Spleen (tissue), 11 donors: ENCODE measurements around the gene KCNB1. TPM values are rescaled to one million over a fixed set of nuclear protein-coding genes. Genes with fewer than 3 reads are reported as not detected.

ENCODE experiments used
- DNase-seq: peaks from one replicate; pipeline ENCODE4 v3.0.0-alpha.2; 2020
- H3K27ac ChIP-seq, 8 donors: fragments of 200-600 bp; sonication (generic) in 7 of 8; 1 replicate in 4 of 8; 2 replicates in 4 of 8; pipeline versions ENCODE4 v1.5.0 to v1.8.0; 2016 to 2021; ENCODE audit warnings: inconsistent platforms in 4 of 8, mild to moderate bottlenecking in 4 of 8, moderate library complexity in 1 of 8
- H3K27me3 ChIP-seq, 7 donors: fragments of 200-600 bp; sonication (generic) in 6 of 7; replicated peaks in 1 of 7; 1 replicate in 4 of 7; 2 replicates in 3 of 7; pipeline versions ENCODE4 v1.5.0 to v1.8.0; 2016 to 2021; ENCODE audit warnings: inconsistent platforms in 3 of 7, mild to moderate bottlenecking in 1 of 7
- H3K36me3 ChIP-seq, 6 donors: fragments of 200-600 bp; sonication (generic) in 5 of 6; 1 replicate in 4 of 6; 2 replicates in 2 of 6; pipeline versions ENCODE4 v1.5.0 to v1.8.0; 2016 to 2021; ENCODE audit warnings: inconsistent platforms in 2 of 6
- H3K4me1 ChIP-seq, 6 donors: fragments of 200-600 bp; sonication (generic) in 5 of 6; 1 replicate in 3 of 6; 2 replicates in 3 of 6; pipeline versions ENCODE4 v1.5.0 to v1.8.0; 2016 to 2021; ENCODE audit warnings: inconsistent platforms in 3 of 6
- H3K4me3 ChIP-seq, 8 donors: fragments of 200-600 bp; sonication (generic) in 7 of 8; 1 replicate in 4 of 8; 2 replicates in 4 of 8; pipeline versions ENCODE4 v1.5.0 to v1.8.0; 2016 to 2021; ENCODE audit warnings: inconsistent platforms in 4 of 8, mild to moderate bottlenecking in 4 of 8, moderate library complexity in 2 of 8
- H3K9me3 ChIP-seq, 8 donors: fragments of 200-600 bp; sonication (generic) in 7 of 8; 1 replicate in 4 of 8; 2 replicates in 4 of 8; pipeline versions ENCODE4 v1.5.0 to v1.8.0; 2016 to 2021; ENCODE audit warnings: inconsistent platforms in 4 of 8
- POLR2A ChIP-seq, 3 donors: fragments of 450-650 bp; IDR thresholded peaks; one replicate each; pipeline ENCODE4 v1.5.1; 2017; ENCODE audit warnings: antibody characterized with exemption in 3 of 3, mild to moderate bottlenecking in 1 of 3
- POLR2AphosphoS5 ChIP-seq, 3 donors: sonication (generic); formaldehyde crosslinking; IDR thresholded peaks; one replicate each; pipeline ENCODE4 v1.5.1; 2017; ENCODE audit warnings: antibody characterized with exemption in 3 of 3
- whole genome bisulfite sequencing, 5 donors: extraction: QIAGEN DNeasy Blood & Tissue Kit in 3 of 5; methylation state at CpG; one replicate each; pipeline versions ENCODE4 v1.1.5 to v1.1.7; 2013 to 2018; 5-methylcytosine and 5-hydroxymethylcytosine counted together
- intact Hi-C: fragments of 100-400 bp; cut with DNase I; formaldehyde crosslinking; loops from one replicate; pipeline ENCODE4 v1.15.0; 2023; ENCODE audit warnings: low total_unique reads
- polyA plus RNA-seq, 3 donors: library from polyadenylated mRNA; stranded (reverse); fragments of 200-250 nt; gene quantifications; one replicate each; pipeline ENCODE4 v1.2.1, GENCODE V29; 2013
- total RNA-seq, 7 donors: library from RNA; depleted of rRNA in 3 of 7; stranded (reverse); fragments of >200 nt in 3 of 7; fragmentation: NEBNext Ultra II Directional in 4 of 7; extraction: Animal tissue kit (Norgen Biotek cat#: 25700) in 4 of 7; gene quantifications; one replicate each; pipeline versions ENCODE4 v1.1.0 to v1.2.1, GENCODE V29; 2016 to 2021
- TF ChIP-seq, protein P1 (sequence below), 11 experiments: fragments of 200-600 bp in 7 of 11; fragments of 450-650 bp in 4 of 11; sonication (generic) in 4 of 11; IDR thresholded peaks in 8 of 11; conservative IDR thresholded peaks in 3 of 11; 1 replicate in 7 of 11; 2 replicates in 4 of 11; pipeline versions ENCODE4 v1.4.0 to v1.8.0; 2016 to 2021; ENCODE audit warnings: antibody characterized with exemption in 11 of 11, inconsistent platforms in 4 of 11, mild to moderate bottlenecking in 1 of 11
- donor health status: healthy with polysubstance abuse.
- donor health status: DM: no; HTN: no; CAD: no; lungs with moderate emphysema.
- donor health status: DM: no; HTN: no; CAD: no.
- donor health status: Bipolar disorder and iron deficiency.
- donor health status: healthy.
- donor health status: DM: no; HTN: no; CAD: no.
- donor health status: DM: yes; HTN: yes; CAD: no.

Gene KCNB1
- total and polyA plus RNA-seq, 10 donors, result 0.02 to 3.2 (median 0.51) TPM

DNA sequence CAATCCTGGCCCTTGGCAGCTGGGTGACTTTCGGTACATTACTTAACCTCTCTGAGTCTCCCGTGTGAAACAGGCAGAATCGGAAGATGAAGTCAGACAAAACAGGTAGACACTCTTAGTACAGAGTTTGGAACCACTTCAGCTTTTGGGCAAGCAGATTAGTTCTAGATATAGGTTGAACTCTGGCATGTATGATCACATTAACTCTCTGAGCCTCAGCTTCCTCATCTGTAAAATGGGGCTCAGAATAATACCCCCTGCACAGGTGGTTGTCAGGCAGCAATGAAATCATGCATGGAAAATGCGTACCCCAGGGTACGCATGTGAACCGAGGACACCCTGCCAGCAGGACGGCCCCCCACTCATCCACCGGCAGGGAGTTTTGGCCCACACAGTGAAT is 87.7 kb downstream of the KCNB1 start:
- Histone ChIP-seq H3K27me3 (peaks cover 0 to 14% (median 0%) of the 10 kb centered on the region in 7 donors), H3K27ac (no peak overlapping the region), H3K4me1 (peaks cover 0 to 8% (median 0%) of the 10 kb centered on the region in 6 donors), H3K4me3 (no peak overlapping the region), H3K36me3 (no peaks in the 10 kb centered on the region), H3K9me3 (no peaks in the 10 kb centered on the region)
- WGBS, 5 donors, result 86 to 91% (median 89%) methylated on average over 8 of the region's 8 CpGs
- no peak for DNase-seq
- TF ChIP-seq POLR2A (IDR thresholded peaks at IDR 0.05) (no peak), POLR2AphosphoS5 (IDR thresholded peaks at IDR 0.05) (no peak)
- TF ChIP-seq, protein P1, sequence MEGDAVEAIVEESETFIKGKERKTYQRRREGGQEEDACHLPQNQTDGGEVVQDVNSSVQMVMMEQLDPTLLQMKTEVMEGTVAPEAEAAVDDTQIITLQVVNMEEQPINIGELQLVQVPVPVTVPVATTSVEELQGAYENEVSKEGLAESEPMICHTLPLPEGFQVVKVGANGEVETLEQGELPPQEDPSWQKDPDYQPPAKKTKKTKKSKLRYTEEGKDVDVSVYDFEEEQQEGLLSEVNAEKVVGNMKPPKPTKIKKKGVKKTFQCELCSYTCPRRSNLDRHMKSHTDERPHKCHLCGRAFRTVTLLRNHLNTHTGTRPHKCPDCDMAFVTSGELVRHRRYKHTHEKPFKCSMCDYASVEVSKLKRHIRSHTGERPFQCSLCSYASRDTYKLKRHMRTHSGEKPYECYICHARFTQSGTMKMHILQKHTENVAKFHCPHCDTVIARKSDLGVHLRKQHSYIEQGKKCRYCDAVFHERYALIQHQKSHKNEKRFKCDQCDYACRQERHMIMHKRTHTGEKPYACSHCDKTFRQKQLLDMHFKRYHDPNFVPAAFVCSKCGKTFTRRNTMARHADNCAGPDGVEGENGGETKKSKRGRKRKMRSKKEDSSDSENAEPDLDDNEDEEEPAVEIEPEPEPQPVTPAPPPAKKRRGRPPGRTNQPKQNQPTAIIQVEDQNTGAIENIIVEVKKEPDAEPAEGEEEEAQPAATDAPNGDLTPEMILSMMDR (IDR thresholded peaks at IDR 0.05 in 8 of 11, conservative IDR thresholded peaks at IDR 0.05 in 3 of 11), result no peak
- intact Hi-C loops, result no loop called here

- intact Hi-C loops, result no loop called here
These were observed 88.2 kb downstream of the KCNB1 start for GRCh38 chr20:49394264-49394663.

DNA sequence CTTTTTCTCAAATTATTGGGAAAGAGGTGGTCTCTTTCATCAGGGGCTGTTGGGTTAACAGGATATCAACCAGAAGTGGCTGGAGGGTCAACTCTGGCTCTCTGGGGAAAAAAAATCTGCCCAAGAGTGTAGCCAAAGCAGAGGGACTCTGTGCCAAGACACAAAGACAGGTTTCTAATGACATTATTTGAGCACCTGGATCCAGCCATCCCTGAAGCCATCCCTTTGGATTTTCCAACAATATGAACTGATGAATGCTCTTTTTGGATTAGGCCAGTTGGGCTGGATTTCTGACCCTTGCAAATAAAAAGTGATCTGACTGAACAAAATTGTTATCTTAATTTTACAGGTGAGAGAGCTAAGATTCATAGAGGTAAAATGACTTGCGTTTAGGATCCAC is 88.7 kb downstream of the KCNB1 start:
- H3K27ac ChIP-seq, result no peak overlapping the region
- intact Hi-C loops, result no loop called here
- no peak overlapping the region for H3K4me3 ChIP-seq
- DNase-seq, result no peak
- 57 to 79% (median 66%) methylated on average over 1 of the region's 1 CpG for WGBS, 5 donors
- H3K36me3 ChIP-seq, result no peaks in the 10 kb centered on the region
- peaks cover 0 to 8% (median 0%) of the 10 kb centered on the region in 6 donors for H3K4me1 ChIP-seq
- TF ChIP-seq POLR2A (IDR thresholded peaks at IDR 0.05), result no peak
- TF ChIP-seq POLR2AphosphoS5 (IDR thresholded peaks at IDR 0.05), result no peak
- TF ChIP-seq, protein P1 (IDR thresholded peaks at IDR 0.05 in 8 of 11, conservative IDR thresholded peaks at IDR 0.05 in 3 of 11), result no peak
- H3K9me3 ChIP-seq, result no peaks in the 10 kb centered on the region
- peaks cover 0 to 14% (median 0%) of the 10 kb centered on the region in 7 donors for H3K27me3 ChIP-seq

More at GRCh38 chr20:49394264-49394663, 88.2 kb downstream of the KCNB1 start:
- H3K36me3 ChIP-seq, result no peaks in the 10 kb centered on the region
- WGBS, 5 donors, result 79 to 94% (median 84%) methylated on average over 4 of the region's 4 CpGs
- peaks cover 0 to 8% (median 0%) of the 10 kb centered on the region in 6 donors for H3K4me1 ChIP-seq
- peak; percentile 6 for DNase-seq
- no peak overlapping the region for H3K4me3 ChIP-seq
- H3K27me3 ChIP-seq, result peaks cover 0 to 14% (median 0%) of the 10 kb centered on the region in 7 donors
- no peak for TF ChIP-seq POLR2A (IDR thresholded peaks at IDR 0.05)
- TF ChIP-seq, protein P1 (IDR thresholded peaks at IDR 0.05 in 8 of 11, conservative IDR thresholded peaks at IDR 0.05 in 3 of 11), result no peak
- TF ChIP-seq POLR2AphosphoS5 (IDR thresholded peaks at IDR 0.05), result no peak
- no peaks in the 10 kb centered on the region for H3K9me3 ChIP-seq
- H3K27ac ChIP-seq, result no peak overlapping the region

DNA sequence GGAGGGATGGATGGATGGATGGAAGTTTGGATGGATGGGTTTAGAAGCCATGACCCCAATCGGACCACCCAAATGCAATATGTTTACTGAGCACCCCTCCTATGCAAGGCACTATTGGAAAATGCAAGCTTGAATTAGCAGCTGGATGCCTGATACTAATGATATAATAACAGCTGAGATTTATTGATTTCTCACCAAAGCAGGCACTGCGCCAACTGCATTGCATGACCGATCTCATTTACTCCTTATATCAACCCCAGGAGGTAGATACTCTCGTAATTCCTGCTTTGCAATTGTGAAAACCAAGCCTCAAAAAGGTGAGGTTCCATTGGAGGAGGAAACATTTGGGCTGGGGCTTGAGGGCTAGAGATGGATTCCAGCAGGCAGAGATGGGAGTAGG is 89.7 kb downstream of the KCNB1 start:
- H3K27me3 ChIP-seq, result peaks cover 0 to 14% (median 0%) of the 10 kb centered on the region in 7 donors
- DNase-seq, result no peak
- no peaks in the 10 kb centered on the region for H3K9me3 ChIP-seq
- intact Hi-C loops, result no loop called here
- no peaks in the 10 kb centered on the region for H3K36me3 ChIP-seq
- TF ChIP-seq POLR2A (IDR thresholded peaks at IDR 0.05) (no peak), POLR2AphosphoS5 (IDR thresholded peaks at IDR 0.05) (no peak)
- no peak overlapping the region for H3K4me3 ChIP-seq
- no peak overlapping the region for H3K27ac ChIP-seq
- 85 to 91% (median 87%) methylated on average over 4 of the region's 4 CpGs for WGBS, 5 donors
- H3K4me1 ChIP-seq, result peaks cover 0 to 8% (median 0%) of the 10 kb centered on the region in 6 donors
